GM10266 (cell line): ENCODE data around the gene C17orf50.
"Not testable (repeated sequence)": the region's sequence is repeated elsewhere in the genome, so short reads cannot be mapped to it uniquely, and the experiment has no call there.

ENCODE experiments used
- DNase-seq: peaks from one replicate; pipeline ENCODE4 v3.0.0; 2012; ENCODE audit errors: extremely low spot score
- CTCF ChIP-seq: IDR thresholded peaks from 2 replicates; pipeline ENCODE4 v1.5.1; 2012; ENCODE audit warnings: mild to moderate bottlenecking, low read depth; ENCODE audit not compliant: control insufficient read depth, insufficient read depth; ENCODE audit errors: missing control alignments

Gene C17orf50

GRCh38 chr17:35748341-35748841, 12.3 kb upstream of the C17orf50 start:
- TF ChIP-seq CTCF = no peak
- no peak for DNase-seq

- TF ChIP-seq CTCF = no peak
- no peak for DNase-seq
Measured at GRCh38 chr17:35748979-35749378, 11.7 kb upstream of the C17orf50 start.

DNA sequence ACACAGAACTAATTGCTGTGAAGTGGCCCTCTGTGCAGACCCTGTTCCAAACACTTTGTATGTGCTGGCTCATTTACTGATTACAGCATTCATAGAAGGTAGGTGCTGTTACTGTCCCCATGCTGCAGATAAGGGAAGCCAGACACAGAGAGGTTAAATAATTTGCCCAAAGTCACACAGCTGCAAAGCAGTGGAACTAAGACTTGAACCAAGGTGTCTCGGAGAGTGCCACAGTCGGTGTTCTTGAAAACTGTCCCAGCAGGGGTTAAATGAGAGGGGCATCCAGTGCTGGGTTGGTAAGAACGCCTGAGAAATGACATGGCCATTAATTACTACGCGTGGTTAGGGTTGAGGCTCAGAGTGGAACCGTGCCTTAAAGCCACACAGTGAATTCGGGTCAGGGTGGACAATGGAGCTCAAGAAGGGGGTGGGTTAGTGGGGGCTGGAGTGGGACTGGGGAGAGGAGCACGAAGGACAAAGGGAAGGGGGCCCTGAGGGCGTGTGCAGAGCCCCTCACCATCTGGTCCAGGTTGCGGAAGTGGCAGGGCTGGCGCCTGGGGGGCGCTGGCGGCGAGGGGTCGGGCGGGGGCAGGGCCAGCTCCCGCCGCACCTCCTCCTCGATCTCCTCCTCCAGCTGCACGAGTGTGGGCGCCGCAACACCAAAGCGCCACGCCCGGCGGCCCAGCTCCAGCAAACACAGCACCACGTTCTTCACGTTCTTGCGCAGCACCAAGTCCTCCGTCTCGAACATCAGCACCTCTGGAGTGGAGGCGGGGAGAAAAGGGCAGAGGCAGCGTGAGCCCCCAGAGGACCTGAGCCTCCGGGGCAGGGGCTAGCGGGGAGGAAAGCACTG, 10.9 kb upstream of the C17orf50 start:
- no peak for DNase-seq
- TF ChIP-seq CTCF = no peak

GRCh38 chr17:35750526-35751395, 9.9 kb upstream of the C17orf50 start:
- no peak for TF ChIP-seq CTCF

DNA sequence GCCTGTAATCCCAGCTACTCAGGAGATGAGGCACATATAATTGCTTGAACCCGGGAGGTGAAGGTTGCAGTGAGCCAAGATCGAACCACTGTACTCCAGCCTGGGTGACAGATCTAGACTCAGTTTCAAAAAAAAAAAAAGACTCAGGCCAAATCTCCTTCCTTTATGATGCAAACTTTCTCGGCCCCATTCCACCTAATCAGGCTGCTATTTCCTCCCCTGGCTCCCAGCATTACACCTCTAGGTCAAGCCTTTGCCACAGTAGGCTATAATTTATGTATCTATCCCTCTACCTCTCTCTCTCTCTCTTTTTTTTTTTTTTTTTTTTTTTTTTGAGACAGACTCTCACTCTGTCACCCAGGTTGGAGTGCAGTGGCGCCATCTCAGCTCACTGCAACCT, 9.1 kb upstream of the C17orf50 start:
- DNase-seq = not testable (repeated sequence)

More at GRCh38 chr17:35750526-35751395, 9.9 kb upstream of the C17orf50 start:
- no peak for DNase-seq

- no peak for TF ChIP-seq CTCF
- DNase-seq = no peak
Measured at GRCh38 chr17:35752471-35752870, 8.2 kb upstream of the C17orf50 start.

DNA sequence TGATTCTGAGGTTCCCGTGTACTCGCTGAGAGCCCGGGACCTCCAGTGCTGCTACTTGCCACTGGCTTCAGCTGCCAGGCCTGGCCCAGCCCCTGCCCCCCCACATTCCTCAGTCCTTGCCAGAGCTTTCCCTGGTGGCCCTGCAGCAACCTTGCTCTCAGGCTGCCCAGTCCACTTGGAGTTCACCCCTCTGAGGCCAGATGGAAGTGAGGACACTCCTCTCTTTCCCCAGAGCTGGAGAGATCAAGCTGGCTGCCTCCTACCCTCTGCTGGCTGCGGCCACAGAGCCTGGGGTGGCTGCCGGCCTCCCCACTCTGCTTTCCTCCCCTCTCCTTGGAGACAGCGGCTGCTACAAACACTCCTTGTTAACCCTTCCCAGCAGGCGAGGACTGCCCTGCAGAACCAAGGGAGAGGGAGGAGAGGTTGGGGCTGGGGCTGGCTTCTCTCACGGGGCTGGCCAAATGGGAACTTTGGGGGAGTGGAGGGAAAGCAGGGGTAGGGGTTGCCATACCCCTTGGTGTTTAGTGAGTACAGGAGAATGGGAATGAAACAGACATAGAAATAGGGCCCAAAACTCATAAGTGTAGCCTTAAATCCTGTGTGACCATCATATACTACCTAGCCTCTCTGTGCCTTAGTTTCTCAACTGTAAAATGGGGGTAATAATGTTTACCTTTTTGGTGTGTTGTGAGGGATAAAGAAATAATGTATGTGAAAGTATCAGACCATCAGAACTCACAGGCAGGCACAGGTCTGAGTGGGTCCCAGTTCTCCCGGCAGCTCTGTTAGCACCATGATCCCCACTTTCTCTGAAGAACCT, 7.5 kb upstream of the C17orf50 start, which contains the start of gene GAS2L2:
TSS of gene GAS2L2 (minus strand) at position 295 of the 820 bp plus-strand sequence. CDS start 389 bp downstream, outside the sequence.
- TF ChIP-seq CTCF = no peak

More for the DNA sequence above, 7.5 kb upstream of the C17orf50 start, which contains the start of gene GAS2L2:
- DNase-seq = no peak
